SK-N-DZ (cell line): ENCODE results near the gene OR9G1. TPM values are rescaled to one million over a fixed set of nuclear protein-coding genes. Genes with fewer than 3 reads are reported as not detected.
"Not testable (repeated sequence)": the region's sequence is repeated elsewhere in the genome, so short reads cannot be mapped to it uniquely, and the experiment has no call there.

Experiments
- DNase-seq: peaks from one replicate; pipeline ENCODE4 v3.0.0-alpha.2; 2015; ENCODE audit warnings: low spot score
- polyA plus RNA-seq, 2 experiments: library from polyadenylated mRNA; depleted of rRNA; stranded (reverse); fragments of >200 nt; gene quantifications; 2 replicates each; pipeline ENCODE4 v1.2.3, GENCODE V29; 2014

The OR9G1 gene
- polyA plus RNA-seq (2014; cell fraction: cytosol; rRNA removed): not detected in 2 replicates
- polyA plus RNA-seq (2014; cell fraction: nucleus; rRNA removed): not detected in 2 replicates

GRCh38 chr11:56698795-56699194 is at the start of gene OR9G1:
OR9G1 (plus strand) TSS chr11:56699095; CDS start chr11:56700388, 1,293 bp downstream.
- DNase-seq: no peak

GRCh38 chr11:56659755-56660154 is 39.1 kb upstream of the OR9G1 start:
- DNase-seq: no peak

GRCh38 chr11:56663386-56663785 is 35.5 kb upstream of the OR9G1 start, which contains the start of gene OR5AR1:
OR5AR1 (plus strand) TSS chr11:56663686; CDS start chr11:56663686, 0 bp downstream.
- no peak for DNase-seq

GRCh38 chr11:56670984-56671383 is 27.9 kb upstream of the OR9G1 start:
- DNase-seq: no peak

GRCh38 chr11:56688554-56689100 is 10.3 kb upstream of the OR9G1 start:
- no peak for DNase-seq

GRCh38 chr11:56691179-56691578 is 7.7 kb upstream of the OR9G1 start:
- not testable (repeated sequence) for DNase-seq

- DNase-seq: no peak
Observed at GRCh38 chr11:56693428-56693827, 5.5 kb upstream of the OR9G1 start.

GRCh38 chr11:56700242-56700913 is 1.5 kb downstream of the OR9G1 start:
- DNase-seq: no peak

GRCh38 chr11:56700914-56701485 is 2.1 kb downstream of the OR9G1 start:
- no peak for DNase-seq

- no peak for DNase-seq
Observed at GRCh38 chr11:56705784-56706396, 7.0 kb downstream of the OR9G1 start.

- DNase-seq: no peak
Observed at GRCh38 chr11:56706486-56706885, 7.6 kb downstream of the OR9G1 start.

GRCh38 chr11:56714206-56714605 is 15.3 kb downstream of the OR9G1 start:
- no peak for DNase-seq

- no peak for DNase-seq
Observed at GRCh38 chr11:56716379-56716854, 17.5 kb downstream of the OR9G1 start.

GRCh38 chr11:56720513-56720912 is 21.6 kb downstream of the OR9G1 start:
- DNase-seq: no peak

GRCh38 chr11:56740107-56740506 is 41.2 kb downstream of the OR9G1 start:
- no peak for DNase-seq

- DNase-seq: no peak
Observed at GRCh38 chr11:56740886-56741285, 42.0 kb downstream of the OR9G1 start.

GRCh38 chr11:56748597-56748996 is 49.7 kb downstream of the OR9G1 start, which contains the start of gene OR9G4:
OR9G4 (minus strand) TSS chr11:56748697; CDS start chr11:56743766, 4,931 bp downstream.
- DNase-seq: no peak

GRCh38 chr11:56750190-56750589 is 51.3 kb downstream of the OR9G1 start:
- no peak for DNase-seq

GRCh38 chr11:56751480-56751879 is 52.6 kb downstream of the OR9G1 start:
- DNase-seq: no peak
